Pancreas (tissue), 10 donors: ENCODE results near the gene AADAT. TPM values are rescaled to one million over a fixed set of nuclear protein-coding genes. Genes with fewer than 3 reads are reported as not detected.

Source experiments
- ATAC-seq, 4 donors: fragments of 200-7000 bp; cut with Tn5 transposase; one replicate each; pipeline versions ENCODE4 v1.8.0 to v1.9.1; 2020; ENCODE audit warnings: mild to moderate bottlenecking in 4 of 4, moderate library complexity in 4 of 4
- DNase-seq, 6 donors: peaks; one replicate each; pipeline ENCODE4 v3.0.0-alpha.2; 2020
- FAIRE-seq: peaks from 2 replicates; lab custom pipeline; 2012; peaks lifted over from hg19 to GRCh38; lab: Jason Lieb, UNC
- H3K27ac ChIP-seq, 4 donors: fragments of 200-600 bp; sonication (generic); 1 replicate in 3 of 4; 2 replicates in 1 of 4; pipeline versions ENCODE4 v1.5.0 to v1.8.0; 2020
- H3K27me3 ChIP-seq, 4 donors: fragments of 200-600 bp; one replicate each; pipeline ENCODE4 v1.8.0; 2021
- H3K36me3 ChIP-seq, 3 donors: fragments of 200-600 bp; sonication (generic) in 1 of 3; one replicate each; pipeline versions ENCODE4 v1.5.0 to v1.8.0; 2020 to 2021
- H3K4me1 ChIP-seq, 3 donors: fragments of 200-600 bp; one replicate each; pipeline ENCODE4 v1.8.0; 2021
- H3K4me3 ChIP-seq, 4 donors: fragments of 200-600 bp; sonication (generic) in 2 of 4; one replicate each; pipeline versions ENCODE4 v1.5.0 to v1.8.0; 2020 to 2021
- H3K9me3 ChIP-seq, 4 donors: fragments of 200-600 bp; one replicate each; pipeline ENCODE4 v1.8.0; 2021
- CTCF ChIP-seq, 4 donors: fragments of 200-600 bp; sonication (generic) in 3 of 4; IDR thresholded peaks; one replicate each; pipeline versions ENCODE4 v1.5.0 to v1.8.0; 2021; ENCODE audit warnings: antibody characterized with exemption in 4 of 4
- WGBS, 2 donors: extraction: QIAGEN DNeasy Blood & Tissue Kit; methylation state at CpG; one replicate each; pipeline ENCODE4 v1.1.7; 2013; 5-methylcytosine and 5-hydroxymethylcytosine counted together
- intact Hi-C, 3 donors: fragments of 100-400 bp; cut with DNase I; formaldehyde crosslinking; loops; one replicate each; pipeline versions ENCODE4 v1.11.1 to v1.14.2; 2022
- polyA plus RNA-seq, 2 donors: library from polyadenylated mRNA; stranded (reverse); fragments of 200-250 nt; gene quantifications; one replicate each; pipeline ENCODE4 v1.2.3, GENCODE V29; 2013
- total RNA-seq, 6 donors: library from RNA; stranded (reverse); fragmentation: NEBNext Ultra II Directional in 4 of 6; extraction: Animal tissue kit (Norgen Biotek cat#: 25700) in 4 of 6; gene quantifications; one replicate each; pipeline versions ENCODE4 v1.2.1 to v1.2.4, GENCODE V29; 2021 to 2023
- donor health status: healthy with polysubstance abuse.
- donor health status: DM: no; HTN: no; CAD: no; lungs with moderate emphysema.
- donor health status: DM: no; HTN: no; CAD: no.
- donor health status: control.
- donor health status: control.
- donor health status: Bipolar disorder and iron deficiency.
- donor health status: DM: yes; HTN: yes; CAD: no.
- donor health status: DM: no; HTN: no; CAD: no.
- donor health status: DM: no; HTN: no; CAD: no.
- donor health status: DM: yes; HTN: yes; CAD: no.

The AADAT gene
- total and polyA plus RNA-seq, 8 donors = 1.8 to 6.8 (median 3.1) TPM

- intact Hi-C loops = no loop called here
- WGBS, 2 donors = 62 to 86% methylated on average over 1 of the region's 1 CpG
- Histone ChIP-seq H3K27ac (no peak overlapping the region), H3K4me3 (no peak overlapping the region), H3K27me3 (no peaks in the 10 kb centered on the region), H3K36me3 (no peaks in the 10 kb centered on the region), H3K4me1 (no peaks in the 10 kb centered on the region), H3K9me3 (no peaks in the 10 kb centered on the region)
- no peak for ATAC-seq
- FAIRE-seq = no peak
- TF ChIP-seq CTCF (IDR thresholded peaks at IDR 0.05) = no peak
- no peak for DNase-seq
These were observed 52.3 kb downstream of the AADAT start for GRCh38 chr4:170037481-170037880.

- ATAC-seq = no peak
- intact Hi-C loops = no loop called here
- 72 to 78% methylated on average over 3 of the region's 3 CpGs for WGBS, 2 donors
These were observed 53.9 kb downstream of the AADAT start for GRCh38 chr4:170035845-170036244.

GRCh38 chr4:170035231-170035630 is 54.5 kb downstream of the AADAT start:
- TF ChIP-seq CTCF (IDR thresholded peaks at IDR 0.05) = no peak
- DNase-seq = no peak
- no peaks in the 10 kb centered on the region for H3K4me1 ChIP-seq
- no peaks in the 10 kb centered on the region for H3K9me3 ChIP-seq
- H3K27me3 ChIP-seq = no peaks in the 10 kb centered on the region
- no peaks in the 10 kb centered on the region for H3K36me3 ChIP-seq
- 45 to 97% methylated on average over 1 of the region's 1 CpG for WGBS, 2 donors
- H3K4me3 ChIP-seq = no peak overlapping the region
- FAIRE-seq = no peak
- H3K27ac ChIP-seq = no peak overlapping the region
- intact Hi-C loops = no loop called here
- no peak for ATAC-seq

More at GRCh38 chr4:170035845-170036244, 53.9 kb downstream of the AADAT start:
- DNase-seq (no peak), FAIRE-seq (no peak)
- TF ChIP-seq CTCF (IDR thresholded peaks at IDR 0.05) = no peak
- Histone ChIP-seq H3K36me3 (no peaks in the 10 kb centered on the region), H3K27me3 (no peaks in the 10 kb centered on the region), H3K27ac (no peak overlapping the region), H3K9me3 (no peaks in the 10 kb centered on the region), H3K4me1 (no peaks in the 10 kb centered on the region), H3K4me3 (no peak overlapping the region)

GRCh38 chr4:170033999-170034398 is 55.8 kb downstream of the AADAT start:
- DNase-seq (no peak), FAIRE-seq (no peak), ATAC-seq (no peak)
- Histone ChIP-seq H3K4me1 (no peaks in the 10 kb centered on the region), H3K27me3 (no peaks in the 10 kb centered on the region), H3K4me3 (no peak overlapping the region), H3K27ac (no peak overlapping the region), H3K36me3 (no peaks in the 10 kb centered on the region), H3K9me3 (no peaks in the 10 kb centered on the region)
- 92 to 95% methylated on average over 2 of the region's 2 CpGs for WGBS, 2 donors
- intact Hi-C loops = no loop called here
- no peak for TF ChIP-seq CTCF (IDR thresholded peaks at IDR 0.05)

GRCh38 chr4:170030121-170030520 is 59.6 kb downstream of the AADAT start:
- intact Hi-C loops = no loop called here
- no peak for ATAC-seq
- no peak for TF ChIP-seq CTCF (IDR thresholded peaks at IDR 0.05)
- no peak for FAIRE-seq
- Histone ChIP-seq H3K36me3 (no peaks in the 10 kb centered on the region), H3K4me3 (no peak overlapping the region), H3K4me1 (no peaks in the 10 kb centered on the region), H3K27ac (no peak overlapping the region), H3K27me3 (no peaks in the 10 kb centered on the region), H3K9me3 (no peaks in the 10 kb centered on the region)
- 19% methylated on average over 1 of the region's 1 CpG for WGBS, 2 donors
- DNase-seq = no peak
